HCEC 1CT (cell line): ENCODE data around the gene IL21R.

Source experiments
- DNase-seq: peaks from one replicate; pipeline ENCODE4 v3.0.0-alpha.2; 2017

IL21R gene

GRCh38 chr16:27468941-27469531 is 67.1 kb downstream of the IL21R start:
- DNase-seq = no peak

- peak; percentile 86 for DNase-seq
These were observed 68.8 kb downstream of the IL21R start for GRCh38 chr16:27470567-27471431.

GRCh38 chr16:27471661-27472060 is 69.7 kb downstream of the IL21R start:
- DNase-seq = no peak

- no peak for DNase-seq
These were observed 70.4 kb downstream of the IL21R start for GRCh38 chr16:27472091-27473020.

GRCh38 chr16:27473101-27473900 is 71.3 kb downstream of the IL21R start:
- DNase-seq = no peak

- no peak for DNase-seq
These were observed 72.1 kb downstream of the IL21R start for GRCh38 chr16:27474041-27474440.

- no peak for DNase-seq
These were observed 72.9 kb downstream of the IL21R start for GRCh38 chr16:27474921-27475320.

GRCh38 chr16:27475561-27475960 is 73.6 kb downstream of the IL21R start:
- peak; percentile 88 for DNase-seq

GRCh38 chr16:27476240-27476639 is 74.3 kb downstream of the IL21R start:
- DNase-seq = no peak

- no peak for DNase-seq
These were observed 78.8 kb downstream of the IL21R start for GRCh38 chr16:27480761-27481160.

- no peak for DNase-seq
These were observed 79.4 kb downstream of the IL21R start for GRCh38 chr16:27481282-27481934.

GRCh38 chr16:27482397-27483087 is 80.6 kb downstream of the IL21R start:
- DNase-seq = no peak

GRCh38 chr16:27483088-27483437 is 81.1 kb downstream of the IL21R start:
- DNase-seq = no peak

- no peak for DNase-seq
These were observed 81.7 kb downstream of the IL21R start for GRCh38 chr16:27483624-27484023.

GRCh38 chr16:27485126-27485525 is 83.2 kb downstream of the IL21R start:
- DNase-seq = no peak

- DNase-seq = no peak
These were observed 83.8 kb downstream of the IL21R start for GRCh38 chr16:27485811-27486210.

GRCh38 chr16:27486344-27486743 is 84.4 kb downstream of the IL21R start:
- no peak for DNase-seq

- no peak for DNase-seq
These were observed 84.8 kb downstream of the IL21R start for GRCh38 chr16:27486760-27487159.

- DNase-seq = no peak
These were observed 87.4 kb downstream of the IL21R start for GRCh38 chr16:27489421-27489820.

GRCh38 chr16:27489906-27490305 is 87.9 kb downstream of the IL21R start:
- DNase-seq = no peak

GRCh38 chr16:27491894-27492587 is 90.1 kb downstream of the IL21R start:
- DNase-seq = no peak
